HEK293 (cell line): ENCODE data around the gene SAMD3.

Experiments
- OVOL3 ChIP-seq: fragments of 450-650 bp; formaldehyde crosslinking; IDR thresholded peaks from 2 replicates; pipeline ENCODE4 v1.5.1; 2016; ENCODE audit warnings: missing biosample characterization, missing genetic modification characterization
- RBAK ChIP-seq: fragments of 450-650 bp; formaldehyde crosslinking; IDR thresholded peaks from 2 replicates; pipeline ENCODE4 v1.5.1; 2016; ENCODE audit warnings: missing biosample characterization, missing genetic modification characterization
- ZFP3 ChIP-seq: fragments of 450-650 bp; formaldehyde crosslinking; IDR thresholded peaks from 2 replicates; pipeline ENCODE4 v1.5.1; 2016; ENCODE audit warnings: low read depth, missing biosample characterization, missing genetic modification characterization
- ZNF114 ChIP-seq: fragments of 450-650 bp; formaldehyde crosslinking; IDR thresholded peaks from 2 replicates; pipeline ENCODE4 v1.5.0; 2017; ENCODE audit warnings: missing biosample characterization, missing genetic modification characterization
- ZNF302 ChIP-seq: fragments of 450-650 bp; formaldehyde crosslinking; IDR thresholded peaks from 2 replicates; pipeline ENCODE4 v1.5.1; 2016; ENCODE audit warnings: missing biosample characterization, missing genetic modification characterization, low read depth
- ZNF433 ChIP-seq: fragments of 450-650 bp; formaldehyde crosslinking; IDR thresholded peaks from 2 replicates; pipeline ENCODE4 v1.5.1; 2016; ENCODE audit warnings: missing biosample characterization, missing genetic modification characterization, low read depth
- ZNF548 ChIP-seq: fragments of 450-650 bp; formaldehyde crosslinking; IDR thresholded peaks from 2 replicates; pipeline ENCODE4 v1.5.1; 2016; ENCODE audit warnings: missing biosample characterization, missing genetic modification characterization
- ZSCAN30 ChIP-seq: fragments of 450-650 bp; IDR thresholded peaks from 2 replicates; pipeline ENCODE4 v1.5.1; 2018; ENCODE audit warnings: missing biosample characterization, mild to moderate bottlenecking, missing genetic modification characterization, moderate library complexity
- TF ChIP-seq, protein P1 (sequence below): fragments of 450-650 bp; formaldehyde crosslinking; IDR thresholded peaks from 2 replicates; pipeline ENCODE4 v1.5.1; 2016; ENCODE audit warnings: missing biosample characterization, missing genetic modification characterization
- TF ChIP-seq, protein P2 (sequence below): fragments of 450-650 bp; formaldehyde crosslinking; IDR thresholded peaks from 2 replicates; pipeline ENCODE4 v1.5.1; 2016; ENCODE audit warnings: missing biosample characterization, missing genetic modification characterization
- TF ChIP-seq, protein P3 (sequence below): fragments of 450-650 bp; IDR thresholded peaks from 2 replicates; pipeline ENCODE4 v1.5.1; 2018; ENCODE audit warnings: missing biosample characterization, mild to moderate bottlenecking, missing genetic modification characterization
- TF ChIP-seq, protein P4 (sequence below): fragments of 450-650 bp; formaldehyde crosslinking; IDR thresholded peaks from 2 replicates; pipeline ENCODE4 v1.5.1; 2016; ENCODE audit warnings: missing biosample characterization, missing genetic modification characterization
- TF ChIP-seq, protein P5 (sequence below): fragments of 450-650 bp; formaldehyde crosslinking; IDR thresholded peaks from 2 replicates; pipeline ENCODE4 v1.5.1; 2016; ENCODE audit warnings: missing biosample characterization, missing genetic modification characterization

DNA sequence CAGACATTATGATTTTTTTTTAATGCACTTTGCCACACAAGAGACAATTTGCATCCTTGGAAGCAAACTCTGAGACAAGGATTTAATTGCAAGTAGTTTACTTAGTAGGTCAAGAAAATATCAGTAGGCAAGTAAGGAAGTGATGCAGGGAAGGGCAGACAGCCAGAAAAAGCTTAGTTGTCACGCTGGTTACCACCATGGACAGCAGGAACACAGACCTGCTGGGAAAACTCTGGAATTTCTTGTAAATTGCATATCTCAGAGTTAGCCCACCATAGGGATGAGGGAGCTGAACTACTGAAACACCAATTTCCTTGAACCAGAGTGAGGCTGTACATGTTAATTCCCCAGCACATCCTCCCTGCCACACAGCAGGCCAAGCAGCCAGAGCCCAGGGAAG is 111.7 kb downstream of the SAMD3 start:
- no peak for TF ChIP-seq ZNF433 (tag by site-specific recombination)
- TF ChIP-seq ZNF114 (tag by site-specific recombination), result no peak
- TF ChIP-seq OVOL3 (tag by site-specific recombination), result no peak
- no peak for TF ChIP-seq RBAK
- TF ChIP-seq, protein P1, sequence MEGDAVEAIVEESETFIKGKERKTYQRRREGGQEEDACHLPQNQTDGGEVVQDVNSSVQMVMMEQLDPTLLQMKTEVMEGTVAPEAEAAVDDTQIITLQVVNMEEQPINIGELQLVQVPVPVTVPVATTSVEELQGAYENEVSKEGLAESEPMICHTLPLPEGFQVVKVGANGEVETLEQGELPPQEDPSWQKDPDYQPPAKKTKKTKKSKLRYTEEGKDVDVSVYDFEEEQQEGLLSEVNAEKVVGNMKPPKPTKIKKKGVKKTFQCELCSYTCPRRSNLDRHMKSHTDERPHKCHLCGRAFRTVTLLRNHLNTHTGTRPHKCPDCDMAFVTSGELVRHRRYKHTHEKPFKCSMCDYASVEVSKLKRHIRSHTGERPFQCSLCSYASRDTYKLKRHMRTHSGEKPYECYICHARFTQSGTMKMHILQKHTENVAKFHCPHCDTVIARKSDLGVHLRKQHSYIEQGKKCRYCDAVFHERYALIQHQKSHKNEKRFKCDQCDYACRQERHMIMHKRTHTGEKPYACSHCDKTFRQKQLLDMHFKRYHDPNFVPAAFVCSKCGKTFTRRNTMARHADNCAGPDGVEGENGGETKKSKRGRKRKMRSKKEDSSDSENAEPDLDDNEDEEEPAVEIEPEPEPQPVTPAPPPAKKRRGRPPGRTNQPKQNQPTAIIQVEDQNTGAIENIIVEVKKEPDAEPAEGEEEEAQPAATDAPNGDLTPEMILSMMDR, result no peak
- TF ChIP-seq, protein P2, sequence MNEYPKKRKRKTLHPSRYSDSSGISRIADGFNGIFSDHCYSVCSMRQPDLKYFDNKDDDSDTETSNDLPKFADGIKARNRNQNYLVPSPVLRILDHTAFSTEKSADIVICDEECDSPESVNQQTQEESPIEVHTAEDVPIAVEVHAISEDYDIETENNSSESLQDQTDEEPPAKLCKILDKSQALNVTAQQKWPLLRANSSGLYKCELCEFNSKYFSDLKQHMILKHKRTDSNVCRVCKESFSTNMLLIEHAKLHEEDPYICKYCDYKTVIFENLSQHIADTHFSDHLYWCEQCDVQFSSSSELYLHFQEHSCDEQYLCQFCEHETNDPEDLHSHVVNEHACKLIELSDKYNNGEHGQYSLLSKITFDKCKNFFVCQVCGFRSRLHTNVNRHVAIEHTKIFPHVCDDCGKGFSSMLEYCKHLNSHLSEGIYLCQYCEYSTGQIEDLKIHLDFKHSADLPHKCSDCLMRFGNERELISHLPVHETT, result no peak
- TF ChIP-seq, protein P3, sequence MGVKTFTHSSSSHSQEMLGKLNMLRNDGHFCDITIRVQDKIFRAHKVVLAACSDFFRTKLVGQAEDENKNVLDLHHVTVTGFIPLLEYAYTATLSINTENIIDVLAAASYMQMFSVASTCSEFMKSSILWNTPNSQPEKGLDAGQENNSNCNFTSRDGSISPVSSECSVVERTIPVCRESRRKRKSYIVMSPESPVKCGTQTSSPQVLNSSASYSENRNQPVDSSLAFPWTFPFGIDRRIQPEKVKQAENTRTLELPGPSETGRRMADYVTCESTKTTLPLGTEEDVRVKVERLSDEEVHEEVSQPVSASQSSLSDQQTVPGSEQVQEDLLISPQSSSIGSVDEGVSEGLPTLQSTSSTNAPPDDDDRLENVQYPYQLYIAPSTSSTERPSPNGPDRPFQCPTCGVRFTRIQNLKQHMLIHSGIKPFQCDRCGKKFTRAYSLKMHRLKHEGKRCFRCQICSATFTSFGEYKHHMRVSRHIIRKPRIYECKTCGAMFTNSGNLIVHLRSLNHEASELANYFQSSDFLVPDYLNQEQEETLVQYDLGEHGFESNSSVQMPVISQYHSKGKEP (tag by site-specific recombination), result no peak
- TF ChIP-seq, protein P4, sequence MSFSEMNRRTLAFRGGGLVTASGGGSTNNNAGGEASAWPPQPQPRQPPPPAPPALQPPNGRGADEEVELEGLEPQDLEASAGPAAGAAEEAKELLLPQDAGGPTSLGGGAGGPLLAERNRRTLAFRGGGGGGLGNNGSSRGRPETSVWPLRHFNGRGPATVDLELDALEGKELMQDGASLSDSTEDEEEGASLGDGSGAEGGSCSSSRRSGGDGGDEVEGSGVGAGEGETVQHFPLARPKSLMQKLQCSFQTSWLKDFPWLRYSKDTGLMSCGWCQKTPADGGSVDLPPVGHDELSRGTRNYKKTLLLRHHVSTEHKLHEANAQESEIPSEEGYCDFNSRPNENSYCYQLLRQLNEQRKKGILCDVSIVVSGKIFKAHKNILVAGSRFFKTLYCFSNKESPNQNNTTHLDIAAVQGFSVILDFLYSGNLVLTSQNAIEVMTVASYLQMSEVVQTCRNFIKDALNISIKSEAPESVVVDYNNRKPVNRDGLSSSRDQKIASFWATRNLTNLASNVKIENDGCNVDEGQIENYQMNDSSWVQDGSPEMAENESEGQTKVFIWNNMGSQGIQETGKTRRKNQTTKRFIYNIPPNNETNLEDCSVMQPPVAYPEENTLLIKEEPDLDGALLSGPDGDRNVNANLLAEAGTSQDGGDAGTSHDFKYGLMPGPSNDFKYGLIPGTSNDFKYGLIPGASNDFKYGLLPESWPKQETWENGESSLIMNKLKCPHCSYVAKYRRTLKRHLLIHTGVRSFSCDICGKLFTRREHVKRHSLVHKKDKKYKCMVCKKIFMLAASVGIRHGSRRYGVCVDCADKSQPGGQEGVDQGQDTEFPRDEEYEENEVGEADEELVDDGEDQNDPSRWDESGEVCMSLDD (tag by site-specific recombination), result no peak
- TF ChIP-seq, protein P5, sequence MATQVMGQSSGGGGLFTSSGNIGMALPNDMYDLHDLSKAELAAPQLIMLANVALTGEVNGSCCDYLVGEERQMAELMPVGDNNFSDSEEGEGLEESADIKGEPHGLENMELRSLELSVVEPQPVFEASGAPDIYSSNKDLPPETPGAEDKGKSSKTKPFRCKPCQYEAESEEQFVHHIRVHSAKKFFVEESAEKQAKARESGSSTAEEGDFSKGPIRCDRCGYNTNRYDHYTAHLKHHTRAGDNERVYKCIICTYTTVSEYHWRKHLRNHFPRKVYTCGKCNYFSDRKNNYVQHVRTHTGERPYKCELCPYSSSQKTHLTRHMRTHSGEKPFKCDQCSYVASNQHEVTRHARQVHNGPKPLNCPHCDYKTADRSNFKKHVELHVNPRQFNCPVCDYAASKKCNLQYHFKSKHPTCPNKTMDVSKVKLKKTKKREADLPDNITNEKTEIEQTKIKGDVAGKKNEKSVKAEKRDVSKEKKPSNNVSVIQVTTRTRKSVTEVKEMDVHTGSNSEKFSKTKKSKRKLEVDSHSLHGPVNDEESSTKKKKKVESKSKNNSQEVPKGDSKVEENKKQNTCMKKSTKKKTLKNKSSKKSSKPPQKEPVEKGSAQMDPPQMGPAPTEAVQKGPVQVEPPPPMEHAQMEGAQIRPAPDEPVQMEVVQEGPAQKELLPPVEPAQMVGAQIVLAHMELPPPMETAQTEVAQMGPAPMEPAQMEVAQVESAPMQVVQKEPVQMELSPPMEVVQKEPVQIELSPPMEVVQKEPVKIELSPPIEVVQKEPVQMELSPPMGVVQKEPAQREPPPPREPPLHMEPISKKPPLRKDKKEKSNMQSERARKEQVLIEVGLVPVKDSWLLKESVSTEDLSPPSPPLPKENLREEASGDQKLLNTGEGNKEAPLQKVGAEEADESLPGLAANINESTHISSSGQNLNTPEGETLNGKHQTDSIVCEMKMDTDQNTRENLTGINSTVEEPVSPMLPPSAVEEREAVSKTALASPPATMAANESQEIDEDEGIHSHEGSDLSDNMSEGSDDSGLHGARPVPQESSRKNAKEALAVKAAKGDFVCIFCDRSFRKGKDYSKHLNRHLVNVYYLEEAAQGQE (tag by site-specific recombination), result peak; percentile 78; the same call in 1 of the 2 replicates
- no peak for TF ChIP-seq ZNF548
- no peak for TF ChIP-seq ZSCAN30 (tag by site-specific recombination)
- TF ChIP-seq ZFP3, result no peak
- no peak for TF ChIP-seq ZNF302 (tag by site-specific recombination)
